Fibroblast of pulmonary artery (primary cell): ENCODE measurements around the gene AIF1.
A peak's percentile ranks its signal among the peaks of the same experiment; 100 is the strongest.

ENCODE experiments used
- DNase-seq: peaks from one replicate; pipeline ENCODE4 v3.0.0-alpha.2; 2010; ENCODE audit warnings: low read depth
- H3K4me3 ChIP-seq: replicated peaks from 2 replicates; pipeline ENCODE4 v1.5.1; 2011; ENCODE audit warnings: low read depth, mild to moderate bottlenecking, control low read depth, low read length, moderate library complexity
- TF ChIP-seq, protein P1 (sequence below): IDR thresholded peaks from 2 replicates; pipeline ENCODE4 v1.5.1; 2011; ENCODE audit warnings: mild to moderate bottlenecking, control low read depth, low read length, inconsistent platforms; ENCODE audit errors: missing control alignments

AIF1 gene

DNA sequence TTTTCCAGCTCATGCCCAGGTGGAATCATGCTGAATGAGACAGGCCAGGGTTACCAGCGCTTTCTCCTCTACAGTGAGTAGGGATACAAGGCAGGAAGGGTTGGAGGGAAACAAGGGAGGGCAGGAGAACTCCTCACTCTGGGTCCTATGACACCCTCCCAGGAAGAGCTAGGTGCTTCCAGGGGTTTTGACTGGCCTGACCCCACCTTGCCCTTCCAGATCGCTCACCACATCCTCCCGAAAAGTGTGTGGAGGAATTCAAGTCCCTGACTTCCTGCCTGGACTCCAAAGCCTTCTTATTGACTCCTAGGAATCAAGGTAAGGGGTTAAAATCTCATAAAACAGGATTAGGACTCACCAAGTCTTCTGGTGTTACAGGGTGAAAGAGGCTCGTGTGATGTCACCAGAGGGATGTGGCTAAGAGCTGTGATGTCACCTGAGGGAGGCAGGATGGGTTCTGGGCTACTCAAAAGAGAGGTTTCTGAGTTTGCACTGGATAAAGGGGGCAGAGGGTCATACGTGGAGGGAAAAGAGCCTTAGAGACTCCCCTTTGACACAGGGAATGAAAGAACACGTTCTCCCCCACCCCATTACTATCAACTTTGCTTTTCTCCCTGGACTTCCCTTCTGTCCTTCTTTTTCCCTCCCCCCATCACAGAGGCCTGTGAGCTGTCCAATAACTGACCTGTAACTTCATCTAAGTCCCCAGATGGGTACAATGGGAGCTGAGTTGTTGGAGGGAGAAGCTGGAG is 42.5 kb downstream of the AIF1 start:
- no peak for DNase-seq

DNA sequence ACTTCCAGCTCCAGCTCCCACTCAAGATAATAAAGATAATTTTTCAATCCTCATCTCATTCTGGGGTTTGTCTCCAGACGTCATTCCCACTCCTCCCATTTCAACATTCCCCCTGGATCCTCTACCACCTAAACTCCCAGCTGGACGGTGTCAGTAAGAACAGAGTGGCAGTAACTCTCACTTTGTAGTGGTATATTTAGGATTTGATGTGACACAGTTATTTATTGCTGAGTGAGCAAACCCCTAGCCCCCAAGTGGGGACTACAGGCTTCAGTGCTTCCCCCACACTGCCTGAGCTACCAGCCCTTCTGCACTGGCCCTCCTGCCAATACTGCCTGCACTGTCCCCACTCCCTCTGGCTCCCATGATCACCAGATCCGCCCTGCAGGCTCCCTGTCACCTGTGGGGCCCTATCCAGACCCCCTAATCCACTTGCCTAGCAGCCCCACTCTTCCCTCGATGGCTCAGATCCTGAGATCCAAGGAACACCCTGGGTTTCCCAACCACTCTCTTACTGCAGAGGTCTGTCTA is 43.2 kb downstream of the AIF1 start:
- no peak for DNase-seq
- TF ChIP-seq, protein P1, sequence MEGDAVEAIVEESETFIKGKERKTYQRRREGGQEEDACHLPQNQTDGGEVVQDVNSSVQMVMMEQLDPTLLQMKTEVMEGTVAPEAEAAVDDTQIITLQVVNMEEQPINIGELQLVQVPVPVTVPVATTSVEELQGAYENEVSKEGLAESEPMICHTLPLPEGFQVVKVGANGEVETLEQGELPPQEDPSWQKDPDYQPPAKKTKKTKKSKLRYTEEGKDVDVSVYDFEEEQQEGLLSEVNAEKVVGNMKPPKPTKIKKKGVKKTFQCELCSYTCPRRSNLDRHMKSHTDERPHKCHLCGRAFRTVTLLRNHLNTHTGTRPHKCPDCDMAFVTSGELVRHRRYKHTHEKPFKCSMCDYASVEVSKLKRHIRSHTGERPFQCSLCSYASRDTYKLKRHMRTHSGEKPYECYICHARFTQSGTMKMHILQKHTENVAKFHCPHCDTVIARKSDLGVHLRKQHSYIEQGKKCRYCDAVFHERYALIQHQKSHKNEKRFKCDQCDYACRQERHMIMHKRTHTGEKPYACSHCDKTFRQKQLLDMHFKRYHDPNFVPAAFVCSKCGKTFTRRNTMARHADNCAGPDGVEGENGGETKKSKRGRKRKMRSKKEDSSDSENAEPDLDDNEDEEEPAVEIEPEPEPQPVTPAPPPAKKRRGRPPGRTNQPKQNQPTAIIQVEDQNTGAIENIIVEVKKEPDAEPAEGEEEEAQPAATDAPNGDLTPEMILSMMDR, result no peak
- H3K4me3 ChIP-seq, result no peak overlapping the region

More for the DNA sequence above, 42.5 kb downstream of the AIF1 start:
- TF ChIP-seq, protein P1, result no peak
- H3K4me3 ChIP-seq, result no peak overlapping the region

DNA sequence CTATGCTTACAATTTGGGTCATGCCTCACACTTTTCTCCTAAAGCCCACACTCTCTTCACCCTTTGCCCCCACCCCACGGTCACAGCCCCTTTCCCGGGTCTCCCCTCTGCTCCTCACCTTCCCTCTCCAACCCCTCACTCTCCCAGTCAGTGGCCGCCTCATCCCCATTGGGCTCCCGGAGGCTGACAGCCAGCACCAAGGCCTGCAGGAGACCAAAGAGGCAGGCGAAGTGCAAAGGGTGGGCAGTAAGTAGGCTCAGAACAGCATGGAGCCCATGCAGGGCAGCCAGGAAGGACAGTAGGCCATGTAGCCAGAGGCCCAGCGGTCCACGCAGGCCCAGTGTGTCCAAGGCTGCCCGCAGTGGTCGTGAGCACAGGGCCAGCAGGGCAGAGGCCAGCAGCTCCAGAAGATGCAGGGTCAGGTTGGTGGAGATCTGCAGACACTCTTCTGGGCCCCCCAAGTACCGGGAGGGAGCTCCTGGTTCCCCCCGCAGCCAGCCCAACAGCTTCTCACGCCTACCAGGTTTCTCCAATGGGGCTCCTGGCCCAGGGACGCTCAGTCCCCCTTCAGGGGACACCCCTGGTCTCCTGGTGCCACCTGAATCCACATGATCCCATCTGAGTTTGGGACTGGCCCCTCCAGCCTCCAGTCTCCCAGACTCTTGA is 44.1 kb downstream of the AIF1 start:
- DNase-seq, result no peak
- peak overlapping the region; percentile 96 for H3K4me3 ChIP-seq
- TF ChIP-seq, protein P1, result no peak

DNA sequence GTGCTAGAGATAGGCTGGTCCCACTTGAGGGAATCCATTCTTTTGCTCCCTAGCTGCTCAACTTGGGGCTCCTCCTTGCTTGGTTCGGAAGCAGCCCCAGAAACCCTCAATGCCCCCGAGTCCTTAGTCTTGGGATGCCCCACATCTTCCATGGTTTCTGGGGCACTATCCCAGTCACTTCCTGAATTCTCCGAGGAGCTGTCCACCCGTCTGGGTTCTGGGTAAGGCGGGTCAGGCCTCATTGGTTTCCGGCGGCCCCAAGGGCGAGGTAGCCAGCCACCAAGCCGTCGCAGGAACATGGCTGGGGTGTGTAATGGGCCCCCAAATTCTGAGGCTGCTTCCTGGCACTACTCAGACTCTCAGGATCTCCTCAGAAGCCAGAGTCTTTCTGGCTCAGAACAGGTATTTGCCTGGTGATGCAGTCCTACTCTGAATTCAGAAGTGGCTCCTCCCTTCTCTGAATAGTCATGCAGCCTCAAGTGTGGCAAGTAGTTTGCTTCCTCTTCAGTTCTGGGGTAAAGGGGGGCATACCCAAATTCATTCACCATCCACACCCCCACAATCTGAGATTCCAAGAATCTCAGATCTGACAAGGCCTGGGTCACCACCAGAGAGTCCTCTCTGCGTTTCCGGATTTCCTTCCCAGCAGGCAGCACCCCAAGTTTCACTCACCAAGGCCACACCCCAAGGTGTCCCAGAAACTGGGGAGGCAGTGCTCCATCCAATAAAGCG is 44.8 kb downstream of the AIF1 start:
- peak; percentile 18 for DNase-seq
- TF ChIP-seq, protein P1, result no peak
- peak overlapping the region; percentile 96 for H3K4me3 ChIP-seq

DNA sequence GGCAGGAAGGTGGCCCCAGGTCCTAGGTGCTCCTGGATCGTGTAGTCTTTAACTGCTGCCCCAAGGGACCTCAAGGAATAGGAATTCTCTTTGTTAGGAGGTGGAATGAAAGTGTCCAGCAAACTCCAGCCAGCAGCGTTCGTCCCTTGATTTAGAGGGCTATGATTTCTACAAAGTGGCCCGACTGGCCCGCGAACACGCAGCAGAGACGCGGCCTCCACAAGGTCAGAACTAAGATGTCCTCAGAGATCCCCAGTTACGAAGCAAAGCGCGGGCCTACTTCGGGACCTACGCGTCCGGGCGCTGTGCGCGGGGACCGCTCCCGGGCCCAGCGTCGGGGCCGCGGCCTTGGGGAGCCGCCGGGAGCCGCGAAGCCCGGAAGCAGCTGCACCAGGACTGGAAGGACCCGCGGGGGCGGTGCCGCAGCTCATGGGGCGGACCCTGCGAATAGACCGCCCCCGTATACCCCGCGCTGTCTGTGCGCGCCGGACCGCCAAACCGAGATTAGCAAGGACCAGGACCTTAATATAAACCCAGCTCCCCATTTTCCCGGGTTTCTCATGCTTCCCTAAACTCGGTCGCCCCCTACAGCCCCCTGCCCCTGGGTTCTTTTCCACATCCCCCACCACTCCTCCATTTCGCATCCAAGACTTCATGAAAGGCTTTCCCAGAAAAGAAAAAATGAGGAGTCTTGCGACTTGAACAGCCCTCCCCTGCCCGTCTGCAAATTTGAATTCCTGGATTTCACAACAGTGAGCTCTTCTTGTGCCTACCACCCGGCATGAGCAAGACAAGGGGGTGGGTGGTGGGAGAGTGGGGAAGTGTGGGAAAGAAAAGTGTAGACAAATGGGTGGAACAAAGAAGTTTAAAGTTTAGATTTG is 45.6 kb downstream of the AIF1 start, which contains the start of gene C6orf47:
TSS of gene C6orf47 (minus strand) at position 398 of the 881 bp plus-strand sequence. CDS start 831 bp downstream, outside the sequence.
- H3K4me3 ChIP-seq, result peak within 1 kb of the TSS; percentile 96
- DNase-seq, result peak; percentile 82
- TF ChIP-seq, protein P1, result no peak
